IPS-NIHi7 (cell line): ENCODE data around the gene EI24.

Experiments used
- DNase-seq: peaks from one replicate; pipeline ENCODE4 v3.0.0; 2012; ENCODE audit warnings: mixed read lengths; ENCODE audit errors: extremely low spot score

Gene EI24

DNA sequence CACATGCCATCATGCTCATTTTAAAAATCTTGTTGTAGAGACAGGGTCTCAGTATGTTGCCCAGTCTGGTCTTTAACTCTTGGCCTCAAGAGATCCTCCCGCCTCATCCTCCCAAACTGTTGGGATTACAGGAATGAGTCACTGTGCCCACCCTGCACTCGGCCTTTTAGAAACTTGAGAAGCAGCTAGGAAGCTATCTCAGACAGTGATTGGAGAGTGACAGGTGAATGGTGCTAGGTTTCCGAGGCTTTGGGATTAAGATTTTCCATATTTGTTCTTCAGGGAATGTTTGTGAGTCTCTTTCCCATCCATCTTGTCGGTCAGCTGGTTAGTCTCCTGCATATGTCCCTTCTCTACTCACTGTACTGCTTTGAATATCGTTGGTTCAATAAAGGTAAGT is 10.5 kb downstream of the EI24 start:
- no peak for DNase-seq

DNA sequence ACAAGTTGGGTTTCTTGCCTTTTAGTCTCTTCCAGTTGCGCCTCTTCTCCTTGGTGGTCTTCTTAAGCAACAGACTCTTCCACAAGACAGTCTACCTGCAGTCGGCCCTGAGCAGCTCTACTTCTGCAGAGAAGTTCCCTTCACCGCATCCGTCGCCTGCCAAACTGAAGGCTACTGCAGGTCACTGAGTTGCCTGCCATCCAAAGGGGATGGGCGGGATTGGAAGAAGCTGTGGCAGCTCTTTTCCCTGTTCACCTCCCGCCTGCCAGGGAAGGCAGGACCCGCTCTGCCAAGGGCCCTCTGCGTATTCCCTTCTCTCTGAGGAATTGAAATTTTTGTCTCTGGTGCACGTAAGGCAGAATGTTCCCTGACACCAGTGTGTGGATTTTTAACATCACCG is 14.2 kb downstream of the EI24 start:
- DNase-seq = no peak

GRCh38 chr11:125585487-125585886 is 16.2 kb downstream of the EI24 start:
- no peak for DNase-seq

DNA sequence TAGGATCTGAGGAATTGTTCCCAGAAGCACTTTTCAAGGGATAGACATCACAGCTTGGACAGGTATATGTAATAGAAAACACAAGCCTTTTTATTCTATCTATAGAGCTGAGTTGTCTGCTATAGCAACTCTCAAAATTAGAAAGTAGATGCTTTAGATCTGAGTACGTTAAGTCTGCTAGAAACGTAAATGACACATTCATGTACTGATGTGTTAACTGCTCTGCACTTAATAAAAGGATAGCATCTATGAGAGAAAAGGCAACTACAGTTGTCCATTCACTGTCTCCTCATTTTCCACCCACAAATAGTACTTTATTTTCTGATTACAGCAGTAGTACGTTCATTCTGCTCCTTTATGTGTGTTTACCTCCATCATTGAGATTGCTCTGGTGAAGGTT is 17.3 kb downstream of the EI24 start:
- no peak for DNase-seq

DNA sequence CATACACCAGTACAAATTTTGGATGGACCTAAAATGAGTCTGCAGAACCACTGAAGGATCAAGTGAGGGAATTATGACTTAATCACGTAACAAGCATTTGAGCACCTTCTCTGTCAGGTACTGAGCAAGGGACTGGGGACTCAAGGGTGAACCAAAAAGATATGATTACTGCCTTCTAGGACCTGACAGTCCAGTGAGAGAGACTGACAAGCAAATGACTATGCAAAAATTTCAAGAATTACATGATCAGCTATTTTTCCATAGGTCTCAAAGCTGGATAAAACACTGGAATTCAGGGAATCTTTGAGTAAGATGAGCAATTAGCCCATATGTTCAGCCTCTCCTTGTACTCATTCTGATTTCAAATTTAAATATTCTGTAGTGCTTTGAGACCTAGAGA is 18.2 kb downstream of the EI24 start:
- no peak for DNase-seq

- DNase-seq = no peak
Measured at GRCh38 chr11:125588505-125588904, 19.2 kb downstream of the EI24 start.

GRCh38 chr11:125591649-125592304 is 22.5 kb downstream of the EI24 start:
- peak; percentile 35 for DNase-seq

DNA sequence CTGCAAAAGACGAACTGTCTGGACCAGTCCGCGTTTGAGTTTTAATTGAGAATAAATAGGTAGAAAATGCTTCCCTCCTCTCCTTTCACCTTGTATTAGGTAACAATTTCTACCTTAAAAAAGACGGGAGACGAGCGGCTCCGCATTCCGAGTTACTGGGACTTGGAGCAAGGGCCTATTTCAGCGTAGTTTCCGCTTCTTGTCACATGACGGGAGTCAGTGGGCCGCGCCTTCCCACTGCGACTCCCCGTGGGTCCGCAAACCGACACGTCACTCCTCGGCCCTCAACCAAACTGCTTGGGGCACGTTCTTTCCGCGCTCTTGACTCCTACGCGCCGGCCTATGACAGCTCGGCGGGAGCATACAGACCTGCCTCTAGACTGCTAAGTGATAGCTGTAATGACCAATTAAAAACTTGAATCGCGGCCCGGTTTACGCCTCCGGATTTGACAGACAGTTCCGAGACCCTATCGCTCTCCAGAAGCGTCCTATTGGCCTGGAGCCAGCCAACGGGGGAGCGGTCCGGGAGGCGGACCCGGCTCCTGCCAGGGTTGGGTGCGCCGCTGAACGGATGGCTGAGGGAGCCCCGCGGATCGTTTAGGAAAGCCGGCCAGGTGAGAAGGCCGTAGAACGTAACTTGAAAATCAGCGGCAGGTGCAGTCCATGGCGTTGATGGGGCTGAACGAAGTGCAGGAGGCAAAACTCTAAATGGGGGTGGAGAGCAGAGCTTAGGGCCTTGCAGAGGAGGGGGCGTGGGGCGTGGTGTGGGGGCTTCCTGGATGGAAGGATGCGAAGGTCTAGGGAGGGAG is 23.2 kb downstream of the EI24 start, which contains the start of gene STT3A:
TSS of gene STT3A (plus strand) at position 548 of the 809 bp plus-strand sequence. CDS start 3,064 bp downstream, outside the sequence.
- peak; percentile 99 for DNase-seq

GRCh38 chr11:125593114-125593820 is 24.0 kb downstream of the EI24 start:
- no peak for DNase-seq

- DNase-seq = no peak
Measured at GRCh38 chr11:125594958-125595357, 25.7 kb downstream of the EI24 start.

DNA sequence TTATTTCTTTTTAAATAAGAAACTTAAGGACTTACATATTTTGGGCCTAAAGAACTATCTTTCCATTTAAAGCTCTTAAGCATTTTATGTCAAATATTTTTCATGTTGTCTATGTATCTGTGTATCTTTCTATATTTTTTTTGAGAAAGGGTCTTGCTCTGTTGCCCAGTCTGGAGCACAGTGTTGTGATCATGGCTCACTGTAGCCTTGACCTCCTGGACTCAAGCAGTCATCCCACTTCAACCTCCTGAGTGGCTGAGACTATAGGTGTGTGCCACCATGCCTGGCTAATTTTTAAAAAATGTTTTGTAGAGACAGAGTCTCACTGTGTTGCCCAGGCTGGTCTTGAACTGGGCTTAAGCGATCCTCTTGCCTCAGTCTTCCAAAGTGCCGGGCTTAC is 31.4 kb downstream of the EI24 start:
- no peak for DNase-seq

DNA sequence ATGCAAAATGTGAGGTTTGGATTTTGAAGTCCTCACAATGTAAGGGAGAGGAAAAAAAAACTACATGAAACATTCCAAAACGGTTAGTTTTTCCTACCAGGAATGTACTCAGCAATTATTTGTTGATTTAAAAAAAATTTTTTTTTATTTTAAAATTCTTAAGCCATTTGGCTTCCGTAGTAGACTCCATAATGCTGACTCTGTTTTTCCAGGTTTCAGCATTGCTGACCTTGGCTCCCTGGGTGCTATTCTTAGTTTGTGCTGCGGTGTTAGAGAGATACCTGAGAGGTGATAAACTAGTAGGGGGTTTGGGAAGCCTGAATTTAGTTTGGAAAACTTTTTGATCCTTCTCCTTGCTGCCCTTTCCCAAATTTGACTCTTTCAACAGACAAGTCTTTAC is 33.9 kb downstream of the EI24 start:
- DNase-seq = no peak

DNA sequence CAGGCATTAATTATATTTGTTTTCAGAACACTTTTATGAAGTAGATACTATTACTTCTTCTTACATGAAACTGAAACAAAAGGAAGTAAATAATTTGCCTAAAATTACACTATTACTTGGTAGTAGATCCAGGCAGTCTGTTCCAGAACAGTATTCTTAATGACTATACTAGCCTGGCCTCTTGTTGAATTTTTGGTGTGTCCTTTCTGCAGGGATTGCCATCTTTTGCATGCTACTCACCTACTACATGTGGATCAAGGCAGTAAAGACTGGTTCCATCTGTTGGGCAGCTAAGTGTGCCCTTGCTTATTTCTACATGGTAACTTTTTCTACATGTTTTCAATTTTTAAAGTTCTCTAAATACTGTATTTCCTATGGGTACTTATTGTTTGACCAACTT is 36.1 kb downstream of the EI24 start:
- DNase-seq = no peak

- no peak for DNase-seq
Measured at GRCh38 chr11:125609545-125609944, 40.3 kb downstream of the EI24 start.

GRCh38 chr11:125618383-125618782 is 49.1 kb downstream of the EI24 start:
- no peak for DNase-seq

DNA sequence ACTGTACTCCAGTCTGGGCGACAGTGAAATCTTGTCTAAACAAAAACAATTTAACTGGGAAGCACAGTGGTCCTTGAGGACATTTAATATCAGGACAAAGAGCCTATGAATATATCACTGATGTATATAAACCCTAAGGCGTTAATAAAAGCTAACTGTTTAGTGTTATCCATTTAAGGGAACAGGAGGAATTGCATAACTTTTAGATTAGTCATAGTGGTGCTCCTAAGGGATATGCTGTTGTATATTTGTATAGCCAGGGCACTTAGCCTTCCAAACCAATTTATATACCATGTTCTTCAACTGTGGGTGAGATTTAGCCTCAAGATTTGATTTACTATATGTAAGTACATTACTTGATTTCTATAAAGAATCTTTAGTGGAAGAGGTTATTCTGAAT is 52.7 kb downstream of the EI24 start:
- no peak for DNase-seq

- no peak for DNase-seq
Measured at GRCh38 chr11:125623064-125623463, 53.8 kb downstream of the EI24 start.

DNA sequence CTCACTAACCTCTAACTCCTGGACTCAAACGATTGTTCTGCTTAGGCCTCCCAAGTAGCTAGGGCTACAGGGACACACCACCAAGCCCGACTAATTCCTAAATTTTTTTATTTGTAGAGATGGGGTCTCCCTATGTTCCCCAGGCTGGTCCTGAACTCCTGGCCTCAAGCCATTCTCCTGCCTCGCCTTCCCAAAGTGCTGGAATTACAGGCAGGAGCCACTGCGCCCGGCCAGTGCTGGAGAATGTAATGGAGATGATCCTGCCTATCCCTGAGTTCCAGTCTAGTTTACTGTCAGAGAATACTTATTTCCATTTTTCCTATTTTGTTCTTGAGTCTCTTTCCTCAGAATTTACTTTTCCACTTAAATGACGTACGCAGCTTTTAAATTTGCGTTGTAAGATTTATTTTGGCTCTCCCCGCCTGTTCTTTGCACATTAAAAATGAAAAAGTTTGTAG is 55.5 kb downstream of the EI24 start, which contains the start of gene CHEK1:
TSS of gene CHEK1 (plus strand) at position 408 of the 458 bp plus-strand sequence. CDS start 1,606 bp downstream, outside the sequence.
- no peak for DNase-seq

DNA sequence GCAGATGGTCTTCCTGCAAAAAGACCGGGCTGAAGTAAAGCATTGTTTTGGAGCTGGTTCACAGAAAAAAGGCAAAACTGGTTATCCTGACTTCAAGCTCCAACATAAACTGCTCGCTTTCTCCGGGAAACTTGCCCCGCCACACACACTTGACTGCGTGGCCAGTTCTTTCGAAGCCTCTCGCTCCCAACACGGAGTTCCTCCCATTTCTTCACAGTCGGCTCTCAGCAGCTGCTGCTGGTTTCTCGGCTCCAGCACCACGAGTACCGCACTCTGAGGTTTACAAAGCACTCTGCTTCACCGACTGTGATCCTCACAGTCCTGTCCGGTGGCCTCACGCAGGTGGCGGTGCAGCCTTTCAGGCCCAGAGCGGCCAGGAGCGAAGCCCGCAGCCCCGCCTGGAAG is 56.0 kb downstream of the EI24 start:
- no peak for DNase-seq

- peak; percentile 84 for DNase-seq
Measured at GRCh38 chr11:125625630-125626287, 56.5 kb downstream of the EI24 start.

GRCh38 chr11:125626288-125626950 is 57.1 kb downstream of the EI24 start:
- DNase-seq = peak; percentile 84
